Endothelial cell of umbilical vein (primary cell): Measurements from ENCODE around the gene TLDC2. TPM values are rescaled to one million over a fixed set of nuclear protein-coding genes. Genes with fewer than 3 reads are reported as not detected.

Experiments
- BruUV-seq: library from RNA; stranded (reverse); fragments of 400-500 nt; replicated peaks from 2 replicates; lab custom pipeline; 2021; lab: Mats Ljungman, UMichigan
- CTCF ChIA-PET: fragments of 300-600, 350-600 bp; sonication (Branson Sonifier 250); formaldehyde crosslinking; loops from one replicate; lab custom pipeline; 2021; ENCODE audit warnings: antibody characterized with exemption, inconsistent platforms; lab: Charles Lee
- POLR2A ChIA-PET: fragments of 300-600, 350-600 bp; sonication (Branson Sonifier 250); formaldehyde crosslinking; loops from one replicate; lab custom pipeline; 2021; ENCODE audit warnings: antibody characterized with exemption, inconsistent platforms; lab: Charles Lee
- DNase-seq: peaks from one replicate; pipeline ENCODE4 v3.0.0-alpha.2; 2011; ENCODE audit warnings: low read depth, low spot score
- FAIRE-seq: peaks from 2 replicates; lab custom pipeline; 2011; peaks lifted over from hg19 to GRCh38; lab: Jason Lieb, UNC
- H2AFZ ChIP-seq: 2 replicates; pipeline ENCODE4 v1.6.0; 2012; ENCODE audit warnings: low read depth, low read length, control low read depth, inconsistent platforms
- H3K27ac ChIP-seq: 2 replicates; pipeline ENCODE4 v1.5.1; 2011; ENCODE audit warnings: low read depth, mild to moderate bottlenecking, control low read depth, low read length, moderate library complexity; ENCODE audit not compliant: insufficient read depth
- H3K27me3 ChIP-seq, 2 experiments: 2 replicates each; pipeline versions ENCODE4 v1.6.0 to v1.6.1; 2011; ENCODE audit warnings: low read length in 2 of 2, mixed read lengths in 1 of 2; ENCODE audit not compliant: control insufficient read depth in 2 of 2, insufficient read depth in 2 of 2
- H3K36me3 ChIP-seq, 2 experiments: 2 replicates in 1 of 2; 3 replicates in 1 of 2; pipeline ENCODE4 v1.5.1; 2011; ENCODE audit warnings: low read length in 2 of 2, mild to moderate bottlenecking in 1 of 2, moderate library complexity in 1 of 2; ENCODE audit not compliant: control insufficient read depth in 2 of 2, insufficient read depth in 2 of 2; ENCODE audit errors: extremely low read depth in 1 of 2
- H3K4me1 ChIP-seq: 3 replicates; pipeline ENCODE4 v1.5.1; 2011; ENCODE audit warnings: mild to moderate bottlenecking, low read length; ENCODE audit not compliant: control insufficient read depth, insufficient read depth; ENCODE audit errors: extremely low read depth
- H3K4me2 ChIP-seq: 2 replicates; pipeline ENCODE4 v1.6.1; 2011; ENCODE audit warnings: low read length, control low read depth, mixed read lengths; ENCODE audit not compliant: insufficient read depth
- H3K4me3 ChIP-seq, 3 experiments: fragments of 200-600 bp in 1 of 3; sonication (generic), shearing (Covaris generic) in 1 of 3; replicated peaks in 1 of 3; 2 replicates each; pipeline ENCODE4 v1.5.1; 2011 to 2016; ENCODE audit warnings: control low read depth in 3 of 3, low read length in 3 of 3, mild to moderate bottlenecking in 2 of 3, inconsistent platforms in 1 of 3, low read depth in 1 of 3, moderate library complexity in 1 of 3; ENCODE audit not compliant: insufficient read depth in 1 of 3
- H3K79me2 ChIP-seq: 2 replicates; pipeline ENCODE4 v1.6.0; 2012; ENCODE audit warnings: low read length, inconsistent platforms; ENCODE audit not compliant: control insufficient read depth, insufficient read depth
- H3K9ac ChIP-seq: replicated peaks from 2 replicates; pipeline ENCODE3; 2011; ENCODE audit warnings: low read length, control low read depth; ENCODE audit not compliant: insufficient read depth; ENCODE audit errors: extremely low read depth
- H3K9me1 ChIP-seq: replicated peaks from 3 replicates; pipeline ENCODE4 v1.6.0; 2011; ENCODE audit warnings: mild to moderate bottlenecking, low read length; ENCODE audit not compliant: control insufficient read depth, insufficient read depth; ENCODE audit errors: extremely low read depth
- H3K9me3 ChIP-seq: replicated peaks from 2 replicates; pipeline ENCODE4 v1.5.1; 2012; ENCODE audit warnings: low read length, inconsistent platforms; ENCODE audit not compliant: control insufficient read depth, insufficient read depth
- H4K20me1 ChIP-seq: replicated peaks from 2 replicates; pipeline ENCODE3; 2011; ENCODE audit warnings: mild to moderate bottlenecking, low read length; ENCODE audit not compliant: control insufficient read depth, insufficient read depth; ENCODE audit errors: extremely low read depth
- CTCF ChIP-seq, 2 donors: IDR thresholded peaks; 1 replicate in 1 of 2; 2 replicates in 1 of 2; pipeline ENCODE4 v1.5.1; 2011; ENCODE audit warnings: low read length in 2 of 2, mild to moderate bottlenecking in 2 of 2, moderate library complexity in 2 of 2, control low read depth in 1 of 2, inconsistent platforms in 1 of 2, low read depth in 1 of 2; ENCODE audit not compliant: insufficient read depth in 1 of 2; ENCODE audit errors: extremely low read depth in 1 of 2
- EZH2 ChIP-seq: IDR thresholded peaks from 2 replicates; pipeline ENCODE4 v1.6.1; 2012; ENCODE audit warnings: borderline replicate concordance, low read depth, mild to moderate bottlenecking, moderate library complexity, low read length, inconsistent platforms; ENCODE audit not compliant: severe bottlenecking
- FOS ChIP-seq: IDR thresholded peaks from 2 replicates; pipeline ENCODE4 v1.6.1; 2011; ENCODE audit warnings: mild to moderate bottlenecking, low read length, moderate library complexity, borderline replicate concordance; ENCODE audit not compliant: insufficient read depth
- GATA2 ChIP-seq: IDR thresholded peaks from 2 replicates; pipeline ENCODE4 v1.7.0; 2011; ENCODE audit warnings: low read depth, mild to moderate bottlenecking, moderate library complexity, mixed read lengths, low read length; ENCODE audit not compliant: insufficient read length, insufficient read depth
- JUN ChIP-seq: IDR thresholded peaks from 2 replicates; pipeline ENCODE4 v1.6.1; 2011; ENCODE audit warnings: borderline replicate concordance, low read depth; ENCODE audit not compliant: insufficient read length, insufficient read depth
- MAX ChIP-seq: IDR thresholded peaks from 2 replicates; pipeline ENCODE4 v1.6.1; 2011; ENCODE audit not compliant: insufficient read depth, insufficient read length
- MYC ChIP-seq: IDR thresholded peaks from one replicate; pipeline ENCODE4 v1.6.1; 2011; ENCODE audit warnings: mild to moderate bottlenecking, low read depth, low read length
- POLR2A ChIP-seq: IDR thresholded peaks from 2 replicates; pipeline ENCODE4 v1.6.1; 2012; ENCODE audit warnings: low read depth, mild to moderate bottlenecking, control low read depth, low read length
- POLR2AphosphoS5 ChIP-seq: IDR thresholded peaks from 2 replicates; pipeline ENCODE4 v1.6.1; 2012; ENCODE audit warnings: low read depth, mild to moderate bottlenecking, control low read depth, low read length, moderate library complexity; ENCODE audit not compliant: insufficient read depth
- dilution Hi-C: fragments of 300-500 bp; cut with MboI; formaldehyde crosslinking; loops from one replicate; pipeline ENCODE4 v1.15.0; 2019; ENCODE audit warnings: low sequenced_read_pairs; ENCODE audit not compliant: extremely low pct_ligation_motif_present
- intact Hi-C: fragments of 100-400 bp; cut with micrococcal nuclease; formaldehyde crosslinking; loops from one replicate; pipeline ENCODE4 v1.10.0; 2022
- polyA plus RNA-seq, 4 experiments: library from polyadenylated mRNA; depleted of rRNA in 3 of 4; stranded (reverse) in 3 of 4; unstranded in 1 of 4; fragments of >200 nt; gene quantifications; 2 replicates each; pipeline versions ENCODE4 v1.2.1 to v1.2.3, GENCODE V29; 2011 to 2012; ENCODE audit warnings: missing spikeins in 1 of 4
- total RNA-seq: library from RNA; stranded (reverse); gene quantifications from 2 replicates; pipeline ENCODE4 v1.2.3, GENCODE V29; 2021

Gene TLDC2
- total and polyA plus RNA-seq, 2 donors (not counting 3 experiments of a cell fraction or from before 2014, with no cell fraction given) = not detected

GRCh38 chr20:36871640-36872570, 4.0 kb upstream of the TLDC2 start:
- no peaks in the 10 kb centered on the region for H3K4me1 ChIP-seq
- no peak overlapping the region for H3K27ac ChIP-seq
- H3K9me3 ChIP-seq = no peaks in the 10 kb centered on the region
- no peak overlapping the region for H2AFZ ChIP-seq
- H3K27me3 ChIP-seq = no peaks in the 10 kb centered on the region
- no peak overlapping the region for H3K4me2 ChIP-seq
- FAIRE-seq (no peak), DNase-seq (no peak)
- POLR2A ChIA-PET = interaction anchor here (1.5 kb wide), 1 partner anchor 10 kb away, joined by 3 read pairs; no protein-coding TSS in a partner anchor
- TF ChIP-seq EZH2 = no peak
- no peak for TF ChIP-seq CTCF (IDR thresholded peaks at IDR 0.05; ENCODE audit: extremely low read depth in 1 of 2, insufficient read depth in 1 of 2, low read depth in 1 of 2, low read length in 2 of 2)
- no peak for TF ChIP-seq MYC
- no peak for TF ChIP-seq FOS
- no peak for TF ChIP-seq GATA2
- TF ChIP-seq POLR2AphosphoS5 = no peak
- TF ChIP-seq JUN = no peak
- TF ChIP-seq POLR2A = no peak
- TF ChIP-seq MAX = no peak
- CTCF ChIA-PET = interaction anchor here (0.8 to 1.2 kb wide), 4 partner anchors 11 to 98 kb away, joined by 3 to 4 read pairs (median 3); partner anchors contain the start of gene DSN1
- BruUV-seq = no TSS peak
- dilution Hi-C loops (no loop called here), intact Hi-C loops (no loop called here)
- no peaks in the 10 kb centered on the region for H3K79me2 ChIP-seq
- no peak overlapping the region for H3K9ac ChIP-seq
- no peak overlapping the region for H3K4me3 ChIP-seq
- H3K9me1 ChIP-seq = no peaks in the 10 kb centered on the region
- no peaks in the 10 kb centered on the region for H4K20me1 ChIP-seq
- H3K36me3 ChIP-seq = no peaks in the 10 kb centered on the region
